ENCODE results near the gene KIF3A. TPM values are rescaled to one million over a fixed set of nuclear protein-coding genes. Genes with fewer than 3 reads are reported as not detected.

The KIF3A gene
- total and polyA plus RNA-seq, 2 of the 8 experiments (the other 6 are each of a cell fraction or from before 2014, with no cell fraction given), result 3.1 to 13.1 TPM

DNA sequence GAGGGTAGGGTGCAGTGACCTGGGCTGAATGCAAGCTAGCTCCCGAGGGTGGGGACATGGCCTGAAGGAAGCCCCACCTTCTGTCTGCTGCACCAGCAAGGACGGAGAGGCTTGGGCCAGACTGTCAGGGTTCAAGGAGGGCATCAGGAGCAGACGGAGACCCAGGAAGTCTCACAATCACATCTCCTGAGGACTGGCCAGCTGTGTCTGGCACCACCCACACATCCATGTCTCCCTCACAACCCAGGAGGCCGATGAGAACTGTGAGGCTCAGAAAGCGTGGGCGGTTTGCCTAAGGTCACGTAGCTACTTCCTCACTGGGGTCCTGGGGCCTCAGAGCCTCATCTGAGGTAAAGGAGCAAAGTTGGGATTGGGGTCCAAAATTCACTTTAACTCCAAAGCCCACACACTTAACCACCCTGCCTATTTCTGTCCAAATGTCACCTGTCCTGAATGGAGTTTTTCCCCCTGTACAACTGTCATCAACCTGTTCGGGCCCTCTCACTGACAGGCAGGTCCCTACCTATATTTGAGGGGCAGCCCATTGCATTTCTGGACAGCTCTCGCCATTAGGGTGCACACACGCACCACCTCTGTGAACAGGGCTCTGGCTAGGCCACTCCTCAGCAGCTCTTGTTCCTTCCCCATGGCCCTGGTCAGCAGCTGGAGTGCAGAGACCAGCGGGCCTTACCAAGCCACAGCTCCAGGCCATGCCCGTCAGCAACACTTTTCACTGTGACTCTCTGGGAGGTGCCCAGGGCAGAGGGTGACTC, 75.9 kb downstream of the KIF3A start:
- H4K91ac ChIP-seq (replicated peaks; ENCODE audit: insufficient read length, low read length), result no peak overlapping the region
- no peaks in the 10 kb centered on the region; the same call in 1 of the 2 replicates for H3K23me2 ChIP-seq (ENCODE audit: low read depth, low read length)
- no peak overlapping the region for H2AFZ ChIP-seq (ENCODE audit: low read length)
- no peak overlapping the region for H3K18ac ChIP-seq (ENCODE audit: extremely low read depth, low read length)
- no peaks in the 10 kb centered on the region for H3K79me1 ChIP-seq (ENCODE audit: low read depth, low read length)
- ChIA-PET CTCF (ENCODE audit: partially characterized antibody) (interaction anchor here (0.7 to 2.3 kb wide), 6 partner anchors 9 to 159 kb away, joined by 3 to 8 read pairs (median 4); no protein-coding TSS in a partner anchor), POLR2A (ENCODE audit: partially characterized antibody) (interaction anchor here (1.1 kb wide), 1 partner anchor 13 kb away, joined by 3 read pairs; no protein-coding TSS in a partner anchor)
- no peaks in the 10 kb centered on the region for H3K36me3 ChIP-seq (ENCODE audit: control insufficient read depth in 2 of 4, insufficient read depth in 4 of 4, low read length in 3 of 4)
- no peak overlapping the region for H3K9ac ChIP-seq (replicated peaks in 1 of 4; ENCODE audit: extremely low read depth in 1 of 4, low read depth in 3 of 4, low read length in 3 of 4)
- H4K5ac ChIP-seq (ENCODE audit: insufficient read length, low read depth, low read length), result no peak overlapping the region
- no peak overlapping the region for H2BK120ac ChIP-seq (replicated peaks; ENCODE audit: low read depth, low read length)
- WGBS, 2 experiments (ENCODE audit: extremely low coverage in 1 of 2, insufficient coverage in 1 of 2, insufficient read length in 1 of 2, insufficient replicate concordance in 2 of 2, low coverage in 1 of 2, low lambda C conversion rate in 2 of 2, missing lambda C conversion rate in 1 of 2), result 90% methylated on average over 12 of the region's 12 CpGs; no CpG with 5 or more reads in 1 of the 2 experiments
- H2BK12ac ChIP-seq (ENCODE audit: low read depth, low read length), result no peak overlapping the region
- H3K4ac ChIP-seq (replicated peaks; ENCODE audit: insufficient read length, low read depth, low read length), result no peak overlapping the region
- no peak overlapping the region for H3K4me2 ChIP-seq (ENCODE audit: insufficient read depth in 1 of 2, low read depth in 2 of 2, low read length in 2 of 2)
- TF ChIP-seq RAD21 (IDR thresholded peaks at IDR 0.05 in 1 of 2, conservative IDR thresholded peaks at IDR 0.05 in 1 of 2; ENCODE audit: low read depth in 2 of 2, low read length in 2 of 2), result peak; percentile 2 to 19; a peak in 1 of 4 replicates
- TF ChIP-seq, protein P1, sequence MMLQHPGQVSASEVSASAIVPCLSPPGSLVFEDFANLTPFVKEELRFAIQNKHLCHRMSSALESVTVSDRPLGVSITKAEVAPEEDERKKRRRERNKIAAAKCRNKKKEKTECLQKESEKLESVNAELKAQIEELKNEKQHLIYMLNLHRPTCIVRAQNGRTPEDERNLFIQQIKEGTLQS (IDR thresholded peaks at IDR 0.05; ENCODE audit: insufficient read depth, low read depth, low read length), result no peak
- H3K79me2 ChIP-seq (ENCODE audit: control insufficient read depth in 1 of 2, insufficient read depth in 2 of 2, low read length in 2 of 2), result no peaks in the 10 kb centered on the region
- no peak overlapping the region for H3K4me3 ChIP-seq (ENCODE audit: extremely low read depth in 1 of 4, insufficient read depth in 2 of 4, low read depth in 3 of 4, low read length in 4 of 4)
- no peak overlapping the region for H3K27ac ChIP-seq (ENCODE audit: low read depth, low read length)
- no peaks in the 10 kb centered on the region for H3K9me3 ChIP-seq (ENCODE audit: insufficient read depth in 2 of 2, low read depth in 1 of 2, low read length in 1 of 2)
- peaks cover 7 to 15% (median 14%) of the 10 kb centered on the region in 4 experiments for H3K27me3 ChIP-seq (replicated peaks in 1 of 4; ENCODE audit: control insufficient read depth in 3 of 4, extremely low read depth in 1 of 4, insufficient read depth in 3 of 4, low read length in 3 of 4)
- DNase-seq (ENCODE audit: low read depth in 1 of 2, low spot score in 2 of 2) (no peak), FAIRE-seq (no peak)
- H3K56ac ChIP-seq (replicated peaks; ENCODE audit: insufficient read length, low read depth, low read length), result no peak overlapping the region
- no peak overlapping the region for H3K14ac ChIP-seq (ENCODE audit: insufficient read length)
- H4K8ac ChIP-seq (ENCODE audit: extremely low read depth, insufficient read depth, low read length), result no peak overlapping the region
- H2BK20ac ChIP-seq (ENCODE audit: low read length), result no peak overlapping the region
- H2BK15ac ChIP-seq (ENCODE audit: low read length), result no peak overlapping the region
- no peak overlapping the region for H3K23ac ChIP-seq (ENCODE audit: insufficient read length)
- no peaks in the 10 kb centered on the region for H4K20me1 ChIP-seq (replicated peaks in 1 of 2; ENCODE audit: control insufficient read depth in 1 of 2, insufficient read depth in 2 of 2, low read length in 2 of 2)
- H3K4me1 ChIP-seq (replicated peaks in 1 of 4; ENCODE audit: control insufficient read depth in 3 of 4, insufficient read depth in 4 of 4, low read length in 3 of 4), result peaks cover 0 to 3% (median 1%) of the 10 kb centered on the region in 4 experiments; a peak in 4 of 7 replicates
- H2AK5ac ChIP-seq (ENCODE audit: low read depth, low read length), result no peak overlapping the region
- H2BK5ac ChIP-seq (ENCODE audit: low read depth, low read length), result no peak overlapping the region
